NCI-H1417 treated with DMSO at 0.1 percent for 48 hours (cell line): ENCODE results near the gene SCAF11.
A peak's percentile ranks its signal among the peaks of the same experiment; 100 is the strongest.

Source experiments
- DNase-seq: peaks from one replicate; lab custom pipeline; 2025; lab: John Stamatoyannopoulos, UW

SCAF11 gene

GRCh38 chr12:45978108-45978507 lies 12.3 kb downstream of the SCAF11 start:
- no peak for DNase-seq

GRCh38 chr12:45977620-45978019 lies 12.8 kb downstream of the SCAF11 start:
- DNase-seq, result no peak

GRCh38 chr12:45975506-45975905 lies 14.9 kb downstream of the SCAF11 start:
- DNase-seq, result no peak

- no peak for DNase-seq
Measured at GRCh38 chr12:45974883-45975282, 15.5 kb downstream of the SCAF11 start.

- no peak for DNase-seq
Measured at GRCh38 chr12:45974171-45974719, 16.1 kb downstream of the SCAF11 start.

GRCh38 chr12:45973526-45973925 lies 16.8 kb downstream of the SCAF11 start:
- DNase-seq, result no peak

GRCh38 chr12:45970391-45970790 lies 20.0 kb downstream of the SCAF11 start:
- no peak for DNase-seq

- DNase-seq, result no peak
Measured at GRCh38 chr12:45969084-45969483, 21.3 kb downstream of the SCAF11 start.

GRCh38 chr12:45966486-45966885 lies 23.9 kb downstream of the SCAF11 start:
- no peak for DNase-seq

GRCh38 chr12:45962553-45963325 lies 27.6 kb downstream of the SCAF11 start:
- no peak for DNase-seq

- DNase-seq, result peak; percentile 56
Measured at GRCh38 chr12:45959728-45960127, 30.6 kb downstream of the SCAF11 start.

GRCh38 chr12:45959025-45959424 lies 31.3 kb downstream of the SCAF11 start:
- DNase-seq, result no peak

- no peak for DNase-seq
Measured at GRCh38 chr12:45948546-45948945, 41.8 kb downstream of the SCAF11 start.

GRCh38 chr12:45946435-45946834 lies 43.9 kb downstream of the SCAF11 start:
- DNase-seq, result no peak

GRCh38 chr12:45944771-45945170 lies 45.6 kb downstream of the SCAF11 start:
- no peak for DNase-seq

- no peak for DNase-seq
Measured at GRCh38 chr12:45939759-45940158, 50.6 kb downstream of the SCAF11 start.

- DNase-seq, result no peak
Measured at GRCh38 chr12:45938566-45938965, 51.8 kb downstream of the SCAF11 start.

- peak; percentile 72 for DNase-seq
Measured at GRCh38 chr12:45934956-45935355, 55.4 kb downstream of the SCAF11 start.

- DNase-seq, result no peak
Measured at GRCh38 chr12:45933504-45933903, 56.9 kb downstream of the SCAF11 start.

- DNase-seq, result no peak
Measured at GRCh38 chr12:45930369-45930768, 60.0 kb downstream of the SCAF11 start.

- DNase-seq, result no peak
Measured at GRCh38 chr12:45928309-45928708, 62.1 kb downstream of the SCAF11 start.

GRCh38 chr12:45918818-45919217 lies 71.6 kb downstream of the SCAF11 start:
- DNase-seq, result no peak

- DNase-seq, result no peak
Measured at GRCh38 chr12:45915405-45915804, 75.0 kb downstream of the SCAF11 start.

GRCh38 chr12:45914090-45914489 lies 76.3 kb downstream of the SCAF11 start:
- DNase-seq, result no peak
